ENCODE measurements around the gene DHDH.

The DHDH gene

GRCh38 chr19:48961051-48961649, 27.7 kb downstream of the DHDH start:
- TF ChIP-seq SIN3A (IDR thresholded peaks at IDR 0.05; ENCODE audit: borderline replicate concordance, insufficient read depth, low read length) = no peak
- TF ChIP-seq POLR2AphosphoS5 (IDR thresholded peaks at IDR 0.05; ENCODE audit: low read depth, low read length) = no peak
- TF ChIP-seq FOXP2 (optimal IDR thresholded peaks at IDR 0.05; ENCODE audit: borderline replicate concordance, extremely low read depth, extremely low read length, insufficient read depth) = no peak
- no peak for TF ChIP-seq TAF1 (IDR thresholded peaks at IDR 0.05; ENCODE audit: borderline replicate concordance, insufficient read depth, low read length)
- TF ChIP-seq, protein P1, sequence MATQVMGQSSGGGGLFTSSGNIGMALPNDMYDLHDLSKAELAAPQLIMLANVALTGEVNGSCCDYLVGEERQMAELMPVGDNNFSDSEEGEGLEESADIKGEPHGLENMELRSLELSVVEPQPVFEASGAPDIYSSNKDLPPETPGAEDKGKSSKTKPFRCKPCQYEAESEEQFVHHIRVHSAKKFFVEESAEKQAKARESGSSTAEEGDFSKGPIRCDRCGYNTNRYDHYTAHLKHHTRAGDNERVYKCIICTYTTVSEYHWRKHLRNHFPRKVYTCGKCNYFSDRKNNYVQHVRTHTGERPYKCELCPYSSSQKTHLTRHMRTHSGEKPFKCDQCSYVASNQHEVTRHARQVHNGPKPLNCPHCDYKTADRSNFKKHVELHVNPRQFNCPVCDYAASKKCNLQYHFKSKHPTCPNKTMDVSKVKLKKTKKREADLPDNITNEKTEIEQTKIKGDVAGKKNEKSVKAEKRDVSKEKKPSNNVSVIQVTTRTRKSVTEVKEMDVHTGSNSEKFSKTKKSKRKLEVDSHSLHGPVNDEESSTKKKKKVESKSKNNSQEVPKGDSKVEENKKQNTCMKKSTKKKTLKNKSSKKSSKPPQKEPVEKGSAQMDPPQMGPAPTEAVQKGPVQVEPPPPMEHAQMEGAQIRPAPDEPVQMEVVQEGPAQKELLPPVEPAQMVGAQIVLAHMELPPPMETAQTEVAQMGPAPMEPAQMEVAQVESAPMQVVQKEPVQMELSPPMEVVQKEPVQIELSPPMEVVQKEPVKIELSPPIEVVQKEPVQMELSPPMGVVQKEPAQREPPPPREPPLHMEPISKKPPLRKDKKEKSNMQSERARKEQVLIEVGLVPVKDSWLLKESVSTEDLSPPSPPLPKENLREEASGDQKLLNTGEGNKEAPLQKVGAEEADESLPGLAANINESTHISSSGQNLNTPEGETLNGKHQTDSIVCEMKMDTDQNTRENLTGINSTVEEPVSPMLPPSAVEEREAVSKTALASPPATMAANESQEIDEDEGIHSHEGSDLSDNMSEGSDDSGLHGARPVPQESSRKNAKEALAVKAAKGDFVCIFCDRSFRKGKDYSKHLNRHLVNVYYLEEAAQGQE (IDR thresholded peaks at IDR 0.05; ENCODE audit: insufficient read depth in 1 of 2, low read depth in 2 of 2, low read length in 2 of 2) = no peak

DNA sequence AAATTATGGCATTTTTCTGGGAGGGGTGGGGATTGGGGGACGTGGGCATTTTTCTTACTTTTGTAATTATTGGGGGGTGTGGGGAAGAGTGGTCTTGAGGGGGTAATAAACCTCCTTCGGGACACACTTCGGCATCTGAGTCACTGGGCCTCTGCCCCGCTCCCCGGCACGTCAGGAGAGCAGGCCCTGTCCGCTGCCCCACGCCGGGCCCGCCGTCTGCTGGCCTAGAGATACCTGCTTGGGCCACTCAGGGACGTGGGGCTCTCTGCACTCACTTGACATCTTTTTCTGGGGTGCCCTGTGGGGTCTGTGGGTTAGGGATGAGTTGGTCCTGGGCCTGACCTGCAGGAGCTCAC, 28.2 kb downstream of the DHDH start:
- TF ChIP-seq FOXP2 (optimal IDR thresholded peaks at IDR 0.05; ENCODE audit: borderline replicate concordance, extremely low read depth, extremely low read length, insufficient read depth) = no peak
- no peak for TF ChIP-seq POLR2AphosphoS5 (IDR thresholded peaks at IDR 0.05; ENCODE audit: low read depth, low read length)
- TF ChIP-seq, protein P1 (IDR thresholded peaks at IDR 0.05; ENCODE audit: insufficient read depth in 1 of 2, low read depth in 2 of 2, low read length in 2 of 2) = no peak
- no peak for TF ChIP-seq TAF1 (IDR thresholded peaks at IDR 0.05; ENCODE audit: borderline replicate concordance, insufficient read depth, low read length)
- TF ChIP-seq SIN3A (IDR thresholded peaks at IDR 0.05; ENCODE audit: borderline replicate concordance, insufficient read depth, low read length) = no peak

DNA sequence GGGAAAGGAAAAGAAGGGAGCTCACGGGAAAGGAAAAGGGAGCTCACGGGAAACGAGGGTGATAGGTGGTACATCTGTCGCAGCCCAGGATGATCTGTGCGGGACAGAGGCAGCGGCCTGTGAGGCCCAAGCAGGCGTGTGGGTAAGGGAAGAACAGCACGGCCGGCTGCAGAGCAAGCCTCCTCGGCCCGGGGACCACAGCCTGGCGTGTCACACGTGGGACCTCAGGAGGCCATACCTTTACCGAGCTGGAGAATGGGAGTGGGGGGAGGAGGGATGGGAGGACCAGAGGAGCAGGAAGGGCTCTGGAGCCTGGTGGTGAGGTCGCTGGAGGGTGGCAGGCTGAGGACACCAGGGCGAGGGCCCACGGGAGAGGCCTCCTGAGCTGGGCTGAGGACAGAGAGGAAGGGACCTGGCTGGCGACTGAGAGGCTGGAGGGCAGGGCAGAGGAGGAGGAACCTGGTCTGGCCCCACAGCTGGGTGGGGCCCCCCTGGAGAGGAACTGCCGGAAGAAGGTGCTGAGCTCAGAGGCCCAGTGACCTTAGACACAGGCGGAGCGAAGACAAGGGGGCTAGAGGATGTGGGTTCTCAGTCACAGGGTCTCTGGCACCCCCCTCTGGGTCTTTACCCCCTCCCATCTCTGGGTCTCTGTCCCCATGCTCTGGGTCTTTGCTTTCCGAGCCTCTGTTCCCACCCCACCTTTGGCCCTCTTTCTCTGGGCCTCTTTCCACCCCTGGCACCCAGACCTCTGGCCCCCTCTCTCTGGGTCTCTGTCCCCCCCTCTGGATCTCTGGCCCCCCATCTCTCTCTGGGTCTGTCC, 28.7 kb downstream of the DHDH start:
- TF ChIP-seq SIN3A (IDR thresholded peaks at IDR 0.05; ENCODE audit: borderline replicate concordance, insufficient read depth, low read length) = no peak
- TF ChIP-seq POLR2AphosphoS5 (IDR thresholded peaks at IDR 0.05; ENCODE audit: low read depth, low read length) = peak; percentile 28
- TF ChIP-seq, protein P1 (IDR thresholded peaks at IDR 0.05; ENCODE audit: insufficient read depth in 1 of 2, low read depth in 2 of 2, low read length in 2 of 2) = no peak
- TF ChIP-seq TAF1 (IDR thresholded peaks at IDR 0.05; ENCODE audit: borderline replicate concordance, insufficient read depth, low read length) = no peak

DNA sequence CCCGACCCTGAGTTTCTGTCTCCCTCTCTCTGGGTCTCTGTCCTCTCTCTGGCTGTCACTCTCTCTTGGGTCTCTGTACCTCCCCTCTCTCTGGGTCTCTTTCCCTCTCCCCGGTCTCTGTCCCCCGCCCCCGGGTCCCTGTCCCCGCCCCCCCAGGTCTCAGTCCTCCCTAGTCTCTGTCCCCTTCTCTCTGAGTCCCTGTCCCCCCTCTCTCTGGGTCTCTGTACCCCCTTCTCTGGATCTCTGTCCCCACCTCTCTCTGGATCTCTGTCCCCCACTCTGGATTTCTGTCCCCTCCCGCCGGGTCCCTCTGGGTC, 29.3 kb downstream of the DHDH start:
- TF ChIP-seq TAF1 (IDR thresholded peaks at IDR 0.05; ENCODE audit: borderline replicate concordance, insufficient read depth, low read length) (no peak), POLR2AphosphoS5 (IDR thresholded peaks at IDR 0.05; ENCODE audit: low read depth, low read length) (no peak)

- TF ChIP-seq SIN3A (IDR thresholded peaks at IDR 0.05; ENCODE audit: borderline replicate concordance, insufficient read depth, low read length) = no peak
- no peak for TF ChIP-seq FOXP2 (optimal IDR thresholded peaks at IDR 0.05; ENCODE audit: borderline replicate concordance, extremely low read depth, extremely low read length, insufficient read depth)
- TF ChIP-seq, protein P1 (IDR thresholded peaks at IDR 0.05; ENCODE audit: insufficient read depth in 1 of 2, low read depth in 2 of 2, low read length in 2 of 2) = no peak
- no peak for TF ChIP-seq TAF1 (IDR thresholded peaks at IDR 0.05; ENCODE audit: borderline replicate concordance, insufficient read depth, low read length)
- TF ChIP-seq POLR2AphosphoS5 (IDR thresholded peaks at IDR 0.05; ENCODE audit: low read depth, low read length) = no peak
Observed at GRCh38 chr19:48963371-48964204, 30.1 kb downstream of the DHDH start.
